ENCODE data around the gene METTL1.
"Not testable (repeated sequence)": the region's sequence is repeated elsewhere in the genome, so short reads cannot be mapped to it uniquely, and the experiment has no call there.

DNA sequence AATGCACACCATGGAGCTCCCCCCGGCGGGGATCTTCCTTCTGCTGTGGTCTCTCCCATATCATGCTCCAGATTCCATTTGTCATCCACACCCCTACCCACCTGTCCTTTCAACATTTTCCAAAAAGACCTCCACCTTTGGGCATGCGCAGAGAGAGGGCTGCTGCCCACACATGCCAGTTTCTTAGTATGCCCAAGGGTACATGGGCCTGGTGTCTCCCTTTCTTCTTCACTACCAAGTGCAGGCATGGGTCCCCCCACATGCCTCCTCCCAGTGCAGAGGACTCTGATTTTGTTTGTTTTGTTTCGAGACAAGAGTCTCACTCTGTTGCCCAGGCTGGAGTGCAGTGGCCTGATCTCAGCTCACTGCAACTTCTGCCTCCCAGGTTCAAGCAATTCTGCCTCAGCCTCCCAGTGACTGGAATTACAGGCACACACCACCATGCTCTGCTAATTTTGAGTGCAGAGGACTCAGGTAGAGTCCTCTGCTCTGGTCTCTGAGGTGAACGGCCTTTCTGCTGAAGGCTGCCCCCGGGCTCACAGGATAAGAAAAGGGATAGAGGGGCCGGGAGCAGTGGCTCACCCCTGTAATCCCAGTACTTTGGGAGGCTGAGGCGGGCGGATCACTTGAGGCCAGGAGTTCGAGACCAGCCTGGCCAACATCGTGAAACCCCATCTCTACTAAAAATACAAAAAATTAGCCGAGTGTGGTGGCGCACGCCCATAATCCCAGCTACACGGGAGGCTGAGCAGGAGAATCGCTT lies 49.9 kb downstream of the METTL1 start:
- TF ChIP-seq, protein P1, sequence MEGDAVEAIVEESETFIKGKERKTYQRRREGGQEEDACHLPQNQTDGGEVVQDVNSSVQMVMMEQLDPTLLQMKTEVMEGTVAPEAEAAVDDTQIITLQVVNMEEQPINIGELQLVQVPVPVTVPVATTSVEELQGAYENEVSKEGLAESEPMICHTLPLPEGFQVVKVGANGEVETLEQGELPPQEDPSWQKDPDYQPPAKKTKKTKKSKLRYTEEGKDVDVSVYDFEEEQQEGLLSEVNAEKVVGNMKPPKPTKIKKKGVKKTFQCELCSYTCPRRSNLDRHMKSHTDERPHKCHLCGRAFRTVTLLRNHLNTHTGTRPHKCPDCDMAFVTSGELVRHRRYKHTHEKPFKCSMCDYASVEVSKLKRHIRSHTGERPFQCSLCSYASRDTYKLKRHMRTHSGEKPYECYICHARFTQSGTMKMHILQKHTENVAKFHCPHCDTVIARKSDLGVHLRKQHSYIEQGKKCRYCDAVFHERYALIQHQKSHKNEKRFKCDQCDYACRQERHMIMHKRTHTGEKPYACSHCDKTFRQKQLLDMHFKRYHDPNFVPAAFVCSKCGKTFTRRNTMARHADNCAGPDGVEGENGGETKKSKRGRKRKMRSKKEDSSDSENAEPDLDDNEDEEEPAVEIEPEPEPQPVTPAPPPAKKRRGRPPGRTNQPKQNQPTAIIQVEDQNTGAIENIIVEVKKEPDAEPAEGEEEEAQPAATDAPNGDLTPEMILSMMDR (IDR thresholded peaks at IDR 0.05), result not testable (repeated sequence)
- not testable (repeated sequence) for TF ChIP-seq POLR2A, POLR2AphosphoS5 (IDR thresholded peaks at IDR 0.05)
